HepG2 (cell line): ENCODE data around the gene PNN. TPM values are rescaled to one million over a fixed set of nuclear protein-coding genes. Genes with fewer than 3 reads are reported as not detected.
A peak's percentile ranks its signal among the peaks of the same experiment; 100 is the strongest.

Experiments used
- ATAC-seq: fragments of 200-7000 bp; cut with Tn5 transposase; 3 replicates; pipeline ENCODE4 v1.9.1; 2020; ENCODE audit warnings: mild to moderate bottlenecking, moderate library complexity
- BruUV-seq: library from RNA; stranded (reverse); fragments of 400-500 nt; replicated peaks from 2 replicates; lab custom pipeline; 2021; lab: Mats Ljungman, UMichigan
- CTCF ChIA-PET: fragments of 300-600 bp; formaldehyde crosslinking; extraction: SDS; loops from one replicate; lab custom pipeline; 2021; ENCODE audit warnings: low total read pairs, inconsistent platforms, low intra/inter-chr PET ratio; lab: Yijun Ruan, JAX
- POLR2A ChIA-PET: fragments of 350-600 bp; sonication (Branson Sonifier 250); formaldehyde crosslinking; loops from one replicate; lab custom pipeline; 2020; ENCODE audit warnings: antibody characterized with exemption, inconsistent platforms; lab: Yijun Ruan, JAX
- DNase-seq: peaks from one replicate; pipeline ENCODE4 v3.0.0-alpha.2; 2015; ENCODE audit warnings: low spot score
- FAIRE-seq: peaks from 3 replicates; lab custom pipeline; 2011; peaks lifted over from hg19 to GRCh38; lab: Jason Lieb, UNC
- H2AFZ ChIP-seq: one replicate; pipeline ENCODE4 v1.6.1; 2011; ENCODE audit warnings: low read length, inconsistent platforms
- H3K27ac ChIP-seq: fragments of 300-600 bp; 3 replicates; pipeline ENCODE4 v1.8.0; 2011; ENCODE audit warnings: mixed run types, mild to moderate bottlenecking, mixed read lengths, low read length, inconsistent platforms; ENCODE audit not compliant: insufficient read depth; ENCODE audit errors: extremely low read length
- H3K27me3 ChIP-seq, 2 experiments: fragments of 200-600 bp in 1 of 2; 2 replicates in 1 of 2; 3 replicates in 1 of 2; pipeline versions ENCODE4 v1.6.0 to v1.8.0; 2011; ENCODE audit warnings: low read length in 2 of 2, mild to moderate bottlenecking in 2 of 2, moderate library complexity in 2 of 2, inconsistent platforms in 1 of 2; ENCODE audit not compliant: insufficient read depth in 2 of 2, control insufficient read depth in 1 of 2
- H3K36me3 ChIP-seq, 2 experiments: fragments of 200-600 bp in 1 of 2; replicated peaks in 1 of 2; 2 replicates in 1 of 2; 3 replicates in 1 of 2; pipeline versions ENCODE4 v1.5.1 to v1.8.0; 2011; ENCODE audit warnings: low read length in 2 of 2, inconsistent platforms in 1 of 2; ENCODE audit not compliant: insufficient read depth in 2 of 2, control insufficient read depth in 1 of 2
- H3K4me1 ChIP-seq: 2 replicates; pipeline ENCODE4 v1.5.1; 2012; ENCODE audit warnings: low read length, inconsistent platforms; ENCODE audit not compliant: insufficient read depth
- H3K4me2 ChIP-seq: 2 replicates; pipeline ENCODE4 v1.6.0; 2011; ENCODE audit warnings: low read depth, low read length, inconsistent platforms
- H3K4me3 ChIP-seq, 3 experiments: fragments of 200-600 bp in 1 of 3; sonication (generic), shearing (Covaris generic) in 1 of 3; replicated peaks in 1 of 3; 2 replicates each; pipeline ENCODE4 v1.5.1; 2011 to 2016; ENCODE audit warnings: low read length in 3 of 3, inconsistent platforms in 2 of 3, low read depth in 2 of 3, mild to moderate bottlenecking in 2 of 3, control low read depth in 1 of 3, mixed read lengths in 1 of 3; ENCODE audit not compliant: insufficient read depth in 1 of 3
- H3K79me2 ChIP-seq: one replicate; pipeline ENCODE4 v1.6.1; 2011; ENCODE audit warnings: low read length, inconsistent platforms; ENCODE audit not compliant: insufficient read depth
- H3K9ac ChIP-seq: 2 replicates; pipeline ENCODE4 v1.6.0; 2011; ENCODE audit warnings: mild to moderate bottlenecking, low read depth, low read length, inconsistent platforms; ENCODE audit not compliant: insufficient read depth
- H3K9me3 ChIP-seq: 2 replicates; pipeline ENCODE4 v1.5.1; 2012; ENCODE audit warnings: mild to moderate bottlenecking, low read length
- H4K20me1 ChIP-seq: 2 replicates; pipeline ENCODE4 v1.6.0; 2011; ENCODE audit warnings: inconsistent platforms, mild to moderate bottlenecking, low read length, moderate library complexity; ENCODE audit not compliant: insufficient read depth
- PLRG1 ChIP-seq: fragments of 450-650 bp; conservative IDR thresholded peaks from 2 replicates; pipeline ENCODE4 v1.6.1; 2016
- SPEN ChIP-seq: sonication (generic); formaldehyde crosslinking; IDR thresholded peaks from 2 replicates; pipeline ENCODE4 v1.5.1; 2020; ENCODE audit warnings: low read depth, mild to moderate bottlenecking, missing genetic modification reagents
- ZNF468 ChIP-seq: sonication (generic); formaldehyde crosslinking; IDR thresholded peaks from 2 replicates; pipeline ENCODE4 v1.8.0; 2022; ENCODE audit warnings: mild to moderate bottlenecking, moderate library complexity, missing genetic modification reagents
- ZNF644 ChIP-seq: IDR thresholded peaks from 2 replicates; pipeline ENCODE4 v1.6.1; 2016; ENCODE audit warnings: low read depth
- ZNF770 ChIP-seq: sonication (generic); formaldehyde crosslinking; IDR thresholded peaks from 2 replicates; pipeline ENCODE4 v1.5.0; 2020; ENCODE audit warnings: mild to moderate bottlenecking, missing genetic modification reagents
- WGBS: methylation state at CpG from one replicate; pipeline ENCODE4 v1.1.6; 2017; ENCODE audit warnings: low lambda C conversion rate; 5-methylcytosine and 5-hydroxymethylcytosine counted together
- in situ Hi-C: cut with HindIII; loops from 2 replicates; pipeline ENCODE4 v1.10.0; 2017; ENCODE audit warnings: low pct_unique_long_range_greater_than_20kb; ENCODE audit not compliant: extremely low pct_ligation_motif_present
- intact Hi-C: fragments of 100-400 bp; cut with micrococcal nuclease; formaldehyde crosslinking; loops from one replicate; pipeline ENCODE4 v1.10.0; 2022; ENCODE audit not compliant: unreplicated experiment
- polyA plus RNA-seq, 8 experiments: library from polyadenylated mRNA; depleted of rRNA in 3 of 8; stranded (reverse) in 7 of 8; unstranded in 1 of 8; fragments of >200 nt; fragmentation: Illumina TruSeq in 4 of 8; extraction: Trizol in 4 of 8; gene quantifications; 2 replicates each; pipeline versions ENCODE4 v1.2.1 to v1.2.3, GENCODE V29; 2011 to 2016; ENCODE audit warnings: low read depth in 4 of 8, missing spikeins in 1 of 8, mixed read lengths in 1 of 8; ENCODE audit not compliant: insufficient read depth in 1 of 8
- total RNA-seq, 5 experiments: library from RNA; depleted of rRNA; stranded (reverse); fragments of >200 nt; fragmentation: Illumina TruSeq; extraction: Trizol; gene quantifications; 2 replicates each; pipeline ENCODE4 v1.2.3, GENCODE V29; 2016; ENCODE audit warnings: low read depth in 1 of 5

Gene PNN
- total and polyA plus RNA-seq, 2 of the 13 experiments (the other 11 are each of a cell fraction or from before 2014, with no cell fraction given) = 58.0 to 214 TPM

GRCh38 chr14:39158222-39158858 lies 16.7 kb upstream of the PNN start:
- Histone ChIP-seq H3K36me3 (peaks cover 37 to 78% of the 10 kb centered on the region in 2 experiments), H4K20me1 (no peaks in the 10 kb centered on the region), H3K9me3 (no peaks in the 10 kb centered on the region), H2AFZ (no peak overlapping the region), H3K79me2 (peaks cover 3% of the 10 kb centered on the region), H3K4me2 (no peak overlapping the region), H3K4me3 (no peak overlapping the region), H3K9ac (no peak overlapping the region), H3K4me1 (peaks cover 6% of the 10 kb centered on the region), H3K27me3 (no peaks in the 10 kb centered on the region), H3K27ac (no peak overlapping the region)
- FAIRE-seq = no peak
- intact Hi-C loops (no loop called here), in situ Hi-C loops (no loop called here)
- BruUV-seq = no TSS peak
- no peak for DNase-seq
- no peak for ATAC-seq
- no peak for TF ChIP-seq ZNF644 (CRISPR knock-in tag)
- TF ChIP-seq ZNF468 (CRISPR knock-in tag) = no peak
- 0 out of 2 replicates have a peak, but pooled peaks have one; percentile 29 for TF ChIP-seq ZNF770
- 85% methylated on average over 6 of the region's 6 CpGs for WGBS
- ChIA-PET POLR2A (interaction anchor here (1.1 to 9.6 kb wide), 4 partner anchors 12 to 108 kb away, joined by 3 to 122 read pairs (median 4); partner anchors contain the start of genes GEMIN2, SEC23A and TRAPPC6B), CTCF (no interaction called here)

- peaks cover 15% of the 10 kb centered on the region for H3K79me2 ChIP-seq
- in situ Hi-C loops = no loop called here
- FAIRE-seq = no peak
- H3K4me2 ChIP-seq = no peak overlapping the region
- ATAC-seq = no peak
- H3K27me3 ChIP-seq = no peaks in the 10 kb centered on the region
- no TSS peak for BruUV-seq
- no peak overlapping the region for H3K9ac ChIP-seq
- CTCF ChIA-PET = no interaction called here
- H3K4me3 ChIP-seq = no peak overlapping the region
- H3K4me1 ChIP-seq = peaks cover 20% of the 10 kb centered on the region
- no peak overlapping the region for H3K27ac ChIP-seq
- H2AFZ ChIP-seq = no peak overlapping the region
- POLR2A ChIA-PET = interaction anchor here (1.3 to 9.6 kb wide), 3 partner anchors 10 to 58 kb away, joined by 4 to 122 read pairs (median 5); partner anchors contain the start of genes SEC23A and TRAPPC6B
- DNase-seq = no peak
- peak; percentile 86; the same call in 1 of the 2 replicates for TF ChIP-seq PLRG1
- TF ChIP-seq SPEN (CRISPR knock-in tag) = no peak
- TF ChIP-seq, all 625 proteins: peak for 1
- 93% methylated on average over 1 of the region's 1 CpG for WGBS
- Histone ChIP-seq H3K9me3 (no peaks in the 10 kb centered on the region), H3K36me3 (peaks cover 35 to 66% of the 10 kb centered on the region in 2 experiments), H4K20me1 (no peaks in the 10 kb centered on the region)
- intact Hi-C loops = no loop called here
These were observed 14.6 kb upstream of the PNN start for GRCh38 chr14:39160494-39160893.
